Neural cell (in vitro differentiated cells): ENCODE results near the gene EVPLL.

ENCODE experiments used
- POLR2AphosphoS5 ChIP-seq: IDR thresholded peaks from 2 replicates; pipeline ENCODE4 v1.6.1; 2012
- TF ChIP-seq, protein P1 (sequence below): fragments of 450-650 bp; IDR thresholded peaks from 2 replicates; pipeline ENCODE4 v1.5.1; 2014; ENCODE audit warnings: antibody characterized with exemption, mild to moderate bottlenecking, moderate library complexity; ENCODE audit not compliant: poor library complexity, severe bottlenecking
- TF ChIP-seq, protein P2 (sequence below): IDR thresholded peaks from 2 replicates; pipeline ENCODE4 v1.6.1; 2012; ENCODE audit warnings: borderline replicate concordance

DNA sequence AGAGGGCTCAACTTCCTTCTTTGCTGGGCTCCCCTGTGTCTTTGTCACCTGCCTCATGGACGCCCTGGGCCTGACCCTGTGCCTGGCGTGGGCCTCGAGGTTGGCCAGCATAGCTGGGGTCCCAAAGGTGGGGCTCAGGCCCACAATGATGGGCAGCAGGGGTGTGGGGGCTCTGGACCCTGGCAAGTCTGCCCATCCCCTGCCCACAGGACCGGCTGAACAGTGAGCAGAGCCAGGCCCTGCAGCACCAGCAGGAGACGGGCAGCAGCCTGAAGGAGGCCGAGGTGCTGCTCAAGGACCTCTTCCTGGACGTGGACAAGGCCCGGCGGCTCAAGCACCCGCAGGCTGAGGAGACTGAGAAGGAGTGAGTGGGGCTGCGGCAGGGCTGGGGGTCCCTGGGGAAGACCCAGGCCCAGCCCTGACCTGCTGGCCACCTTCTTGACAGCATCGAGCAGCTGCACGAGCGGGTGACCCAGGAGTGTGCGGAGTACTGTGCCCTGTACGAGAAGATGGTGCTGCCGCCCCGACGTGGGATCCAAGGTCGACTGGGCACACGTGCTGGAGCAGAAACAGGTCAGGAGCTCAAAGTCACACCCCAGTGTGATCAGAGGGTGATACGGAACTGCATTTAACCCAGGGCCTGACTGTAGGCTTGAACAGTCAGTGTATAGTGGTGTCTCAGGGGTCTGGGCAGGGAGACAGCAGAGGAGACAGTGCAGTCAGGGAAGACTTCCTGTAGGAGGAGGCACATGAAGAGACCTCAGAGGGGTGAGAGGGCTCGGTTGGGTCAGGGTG lies 3.8 kb downstream of the EVPLL start:
- TF ChIP-seq, protein P1, sequence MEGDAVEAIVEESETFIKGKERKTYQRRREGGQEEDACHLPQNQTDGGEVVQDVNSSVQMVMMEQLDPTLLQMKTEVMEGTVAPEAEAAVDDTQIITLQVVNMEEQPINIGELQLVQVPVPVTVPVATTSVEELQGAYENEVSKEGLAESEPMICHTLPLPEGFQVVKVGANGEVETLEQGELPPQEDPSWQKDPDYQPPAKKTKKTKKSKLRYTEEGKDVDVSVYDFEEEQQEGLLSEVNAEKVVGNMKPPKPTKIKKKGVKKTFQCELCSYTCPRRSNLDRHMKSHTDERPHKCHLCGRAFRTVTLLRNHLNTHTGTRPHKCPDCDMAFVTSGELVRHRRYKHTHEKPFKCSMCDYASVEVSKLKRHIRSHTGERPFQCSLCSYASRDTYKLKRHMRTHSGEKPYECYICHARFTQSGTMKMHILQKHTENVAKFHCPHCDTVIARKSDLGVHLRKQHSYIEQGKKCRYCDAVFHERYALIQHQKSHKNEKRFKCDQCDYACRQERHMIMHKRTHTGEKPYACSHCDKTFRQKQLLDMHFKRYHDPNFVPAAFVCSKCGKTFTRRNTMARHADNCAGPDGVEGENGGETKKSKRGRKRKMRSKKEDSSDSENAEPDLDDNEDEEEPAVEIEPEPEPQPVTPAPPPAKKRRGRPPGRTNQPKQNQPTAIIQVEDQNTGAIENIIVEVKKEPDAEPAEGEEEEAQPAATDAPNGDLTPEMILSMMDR = no peak
- no peak for TF ChIP-seq POLR2AphosphoS5
- TF ChIP-seq, protein P2, sequence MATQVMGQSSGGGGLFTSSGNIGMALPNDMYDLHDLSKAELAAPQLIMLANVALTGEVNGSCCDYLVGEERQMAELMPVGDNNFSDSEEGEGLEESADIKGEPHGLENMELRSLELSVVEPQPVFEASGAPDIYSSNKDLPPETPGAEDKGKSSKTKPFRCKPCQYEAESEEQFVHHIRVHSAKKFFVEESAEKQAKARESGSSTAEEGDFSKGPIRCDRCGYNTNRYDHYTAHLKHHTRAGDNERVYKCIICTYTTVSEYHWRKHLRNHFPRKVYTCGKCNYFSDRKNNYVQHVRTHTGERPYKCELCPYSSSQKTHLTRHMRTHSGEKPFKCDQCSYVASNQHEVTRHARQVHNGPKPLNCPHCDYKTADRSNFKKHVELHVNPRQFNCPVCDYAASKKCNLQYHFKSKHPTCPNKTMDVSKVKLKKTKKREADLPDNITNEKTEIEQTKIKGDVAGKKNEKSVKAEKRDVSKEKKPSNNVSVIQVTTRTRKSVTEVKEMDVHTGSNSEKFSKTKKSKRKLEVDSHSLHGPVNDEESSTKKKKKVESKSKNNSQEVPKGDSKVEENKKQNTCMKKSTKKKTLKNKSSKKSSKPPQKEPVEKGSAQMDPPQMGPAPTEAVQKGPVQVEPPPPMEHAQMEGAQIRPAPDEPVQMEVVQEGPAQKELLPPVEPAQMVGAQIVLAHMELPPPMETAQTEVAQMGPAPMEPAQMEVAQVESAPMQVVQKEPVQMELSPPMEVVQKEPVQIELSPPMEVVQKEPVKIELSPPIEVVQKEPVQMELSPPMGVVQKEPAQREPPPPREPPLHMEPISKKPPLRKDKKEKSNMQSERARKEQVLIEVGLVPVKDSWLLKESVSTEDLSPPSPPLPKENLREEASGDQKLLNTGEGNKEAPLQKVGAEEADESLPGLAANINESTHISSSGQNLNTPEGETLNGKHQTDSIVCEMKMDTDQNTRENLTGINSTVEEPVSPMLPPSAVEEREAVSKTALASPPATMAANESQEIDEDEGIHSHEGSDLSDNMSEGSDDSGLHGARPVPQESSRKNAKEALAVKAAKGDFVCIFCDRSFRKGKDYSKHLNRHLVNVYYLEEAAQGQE = no peak
